Activated CD4-positive, alpha-beta T cell treated with anti-CD3 and anti-CD28 coated beads for 36 hours (primary cell): ENCODE data around the gene AP3D1. TPM values are rescaled to one million over a fixed set of nuclear protein-coding genes. Genes with fewer than 3 reads are reported as not detected.

ENCODE experiments used
- ATAC-seq: fragments of 200-7000 bp; cut with Tn5 transposase; one replicate; pipeline ENCODE4 v1.10.0; 2021; ENCODE audit warnings: mild to moderate bottlenecking, moderate library complexity
- CTCF ChIA-PET: fragments of 350-600 bp; sonication (Branson Sonifier 250); formaldehyde crosslinking; loops from one replicate; lab custom pipeline; 2021; ENCODE audit warnings: antibody characterized with exemption; lab: Charles Lee
- POLR2A ChIA-PET: fragments of 350-600 bp; sonication (Branson Sonifier 250); formaldehyde crosslinking; loops from one replicate; lab custom pipeline; 2021; ENCODE audit warnings: antibody characterized with exemption, inconsistent platforms; lab: Charles Lee
- DNase-seq: peaks from one replicate; pipeline ENCODE4 v3.0.0-alpha.2; 2020
- H3K27ac Mint-ChIP-seq: one replicate; pipeline ENCODE4 v1.8.0; 2021; ENCODE audit warnings: mixed read lengths
- H3K27me3 Mint-ChIP-seq: one replicate; pipeline ENCODE4 v1.8.0; 2021; ENCODE audit warnings: mixed read lengths
- H3K36me3 Mint-ChIP-seq: one replicate; pipeline ENCODE4 v1.8.0; 2021; ENCODE audit warnings: low read depth, mixed read lengths
- H3K4me1 Mint-ChIP-seq: one replicate; pipeline ENCODE4 v1.8.0; 2021; ENCODE audit warnings: mixed read lengths
- H3K4me3 Mint-ChIP-seq: one replicate; pipeline ENCODE4 v1.8.0; 2021; ENCODE audit warnings: mild to moderate bottlenecking, moderate library complexity, mixed read lengths
- H3K9me3 Mint-ChIP-seq: one replicate; pipeline ENCODE4 v1.8.0; 2021; ENCODE audit warnings: low read depth, mixed read lengths
- intact Hi-C, 2 experiments: fragments of 100-400 bp; cut with DNase I in 1 of 2; cut with micrococcal nuclease in 1 of 2; formaldehyde crosslinking; loops; one replicate each; pipeline versions ENCODE4 v1.14.2 to v1.15.1; 2022 to 2024; cut with DNase I, micrococcal nuclease
- total RNA-seq, 2 experiments: library from RNA; stranded (reverse); gene quantifications; one replicate each; pipeline ENCODE4 v1.2.3, GENCODE V29; 2021

Gene AP3D1
- total RNA-seq, 2 experiments from 2014 or later: 82.7 to 105 TPM

DNA sequence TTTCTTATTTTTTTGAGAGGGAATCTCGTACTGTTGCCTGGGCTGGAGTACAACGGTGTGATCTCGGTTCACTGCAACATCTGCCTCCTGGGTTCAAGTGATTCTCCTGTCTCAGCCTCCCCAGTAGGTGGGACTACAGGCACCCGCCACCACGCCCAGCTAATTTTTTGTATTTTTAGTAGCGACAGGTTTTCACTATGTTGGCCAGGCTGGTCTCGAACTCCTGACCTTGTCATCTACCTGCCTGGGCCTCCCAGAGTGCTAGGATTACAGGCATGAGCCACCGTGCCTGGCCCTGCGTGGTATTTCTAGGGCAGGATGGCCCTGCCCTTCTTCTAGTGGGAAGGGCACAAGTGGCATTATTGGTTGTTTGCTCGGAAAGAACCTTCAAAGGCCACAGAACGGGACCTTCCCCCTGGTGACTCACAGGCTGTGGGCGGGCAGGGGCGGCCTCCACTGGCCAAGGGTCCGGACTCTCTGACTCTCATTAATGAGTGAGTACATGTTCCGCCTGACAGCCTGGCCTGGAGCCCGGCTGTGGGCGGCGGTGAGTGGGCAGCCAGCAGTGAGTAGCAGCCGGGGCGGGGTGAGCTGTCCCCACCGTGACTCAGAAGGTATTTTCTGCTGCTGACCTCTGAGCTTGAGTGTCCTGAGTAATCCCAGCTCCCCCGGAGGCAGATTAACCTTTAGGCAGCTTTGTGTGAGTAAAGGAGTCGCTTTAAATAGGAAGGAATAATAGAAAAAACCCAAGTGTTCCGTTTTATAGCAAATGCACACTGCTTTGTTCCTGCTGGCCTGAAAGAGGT, 17.5 kb upstream of the AP3D1 start:
- Mint-ChIP-seq H3K9me3 (no peaks in the 10 kb centered on the region), H3K27me3 (no peaks in the 10 kb centered on the region), H3K4me1 (peaks cover 71% of the 10 kb centered on the region), H3K36me3 (peaks cover 24% of the 10 kb centered on the region), H3K4me3 (peak overlapping the region; percentile 43), H3K27ac (peak overlapping the region; percentile 72)
- intact Hi-C loops: loop anchor here in 1 of 2 experiments (10.0 kb wide), 1 partner anchor 616 kb away; the partner anchor contains the start of genes SGTA and THOP1
- ATAC-seq (peak; percentile 53), DNase-seq (peak; percentile 90)
- ChIA-PET POLR2A (interaction anchor here (0.5 kb wide), 1 partner anchor 21 kb away, joined by 6 read pairs; no protein-coding TSS in a partner anchor), CTCF (interaction anchor here (1.0 to 1.5 kb wide), 3 partner anchors 9 to 105 kb away, joined by 3 to 5 read pairs (median 4); no protein-coding TSS in a partner anchor)

- ChIA-PET CTCF (interaction anchor here (0.8 kb wide), 1 partner anchor 224 kb away, joined by 3 read pairs; no protein-coding TSS in a partner anchor), POLR2A (no interaction called here)
- Mint-ChIP-seq H3K36me3 (peaks cover 20% of the 10 kb centered on the region), H3K27me3 (no peaks in the 10 kb centered on the region), H3K9me3 (no peaks in the 10 kb centered on the region), H3K4me1 (peaks cover 66% of the 10 kb centered on the region), H3K4me3 (peak overlapping the region; percentile 43), H3K27ac (peak overlapping the region; percentile 72)
- intact Hi-C loops: loop anchor here in 1 of 2 experiments (10.0 kb wide), 1 partner anchor 617 kb away; the partner anchor contains the start of genes SGTA and THOP1
- peak; percentile 28 for DNase-seq
- ATAC-seq: no peak
Observed at GRCh38 chr19:2167896-2168618, 16.7 kb upstream of the AP3D1 start.

DNA sequence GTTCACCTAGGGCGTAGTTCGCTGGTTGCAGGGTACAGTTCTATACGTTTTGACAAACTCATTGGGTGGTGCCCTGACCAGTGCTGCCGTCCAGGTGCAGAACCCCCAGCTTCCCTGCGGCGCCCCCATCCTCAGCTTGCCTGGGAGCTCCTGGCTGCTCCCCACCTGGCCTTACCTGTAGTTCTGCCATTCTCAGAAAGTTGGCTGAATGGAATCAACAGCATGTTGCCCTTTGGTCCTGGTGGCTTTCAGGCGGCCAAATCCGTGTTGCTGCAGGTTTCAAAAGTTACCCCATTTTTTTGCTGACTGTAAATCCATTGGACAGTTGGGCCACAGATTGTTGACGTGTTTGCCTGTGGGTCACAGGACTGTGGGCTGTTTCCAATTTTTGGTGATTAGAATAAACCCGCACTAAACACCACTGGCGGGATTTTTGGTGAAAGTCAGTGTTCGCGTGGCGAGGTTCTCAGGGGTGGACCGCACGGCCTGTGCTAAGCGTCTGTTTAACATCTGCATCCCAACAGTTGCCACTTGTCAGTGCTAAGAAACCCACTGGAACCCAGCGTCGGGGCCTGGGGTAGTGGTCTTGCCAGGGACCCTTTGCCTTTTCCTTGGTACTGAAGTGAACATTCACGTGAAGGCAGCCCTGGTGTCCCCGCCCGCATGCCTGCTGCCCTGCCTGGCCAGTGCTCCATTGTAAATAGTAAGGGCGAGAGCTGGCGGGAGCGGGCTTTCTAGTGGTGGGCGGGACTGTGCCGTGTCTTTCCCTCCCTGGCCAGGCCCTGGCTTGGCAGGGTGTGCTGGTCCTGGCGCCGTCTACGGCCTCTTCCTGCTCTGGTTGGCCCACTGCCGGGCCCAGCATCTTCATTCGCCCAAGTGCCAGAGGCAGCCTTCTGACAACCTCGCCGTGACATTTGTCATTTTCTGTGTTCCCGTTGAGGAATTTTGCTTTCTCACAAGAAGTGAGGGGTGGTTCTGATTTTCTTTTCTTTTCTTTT, 15.7 kb upstream of the AP3D1 start:
- Mint-ChIP-seq H3K9me3 (no peaks in the 10 kb centered on the region), H3K4me3 (peak overlapping the region; percentile 26), H3K27ac (peak overlapping the region; percentile 31), H3K27me3 (no peaks in the 10 kb centered on the region), H3K4me1 (peaks cover 58% of the 10 kb centered on the region), H3K36me3 (peaks cover 16% of the 10 kb centered on the region)
- DNase-seq (no peak), ATAC-seq (no peak)
- intact Hi-C loops: loop anchor here in 1 of 2 experiments (10.0 kb wide), 1 partner anchor 618 kb away; the partner anchor contains the start of genes SGTA and THOP1
- CTCF ChIA-PET: no interaction called here
- POLR2A ChIA-PET: no interaction called here

- ChIA-PET CTCF (interaction anchor here (0.7 kb wide), 1 partner anchor 7 kb away, joined by 4 read pairs; no protein-coding TSS in a partner anchor), POLR2A (no interaction called here)
- H3K27ac Mint-ChIP-seq: peak overlapping the region; percentile 92
- no peaks in the 10 kb centered on the region for H3K9me3 Mint-ChIP-seq
- no peaks in the 10 kb centered on the region for H3K27me3 Mint-ChIP-seq
- intact Hi-C loops: loop anchor here in 1 of 2 experiments (5.0 to 10.0 kb wide), 2 partner anchors 313 to 620 kb away; partner anchors contain the start of genes GADD45B, SGTA and THOP1
- H3K4me1 Mint-ChIP-seq: peaks cover 32% of the 10 kb centered on the region
- peak overlapping the region; percentile 95 for H3K4me3 Mint-ChIP-seq
- ATAC-seq (peak; percentile 5), DNase-seq (peak; percentile 73)
- peaks cover 16% of the 10 kb centered on the region for H3K36me3 Mint-ChIP-seq
Observed at GRCh38 chr19:2164020-2164998, 12.9 kb upstream of the AP3D1 start.

GRCh38 chr19:2160379-2160778, 9.0 kb upstream of the AP3D1 start:
- CTCF ChIA-PET: no interaction called here

GRCh38 chr19:2157452-2157851, 6.1 kb upstream of the AP3D1 start:
- no peak for DNase-seq
- H3K27ac Mint-ChIP-seq: no peak overlapping the region

More at GRCh38 chr19:2160379-2160778, 9.0 kb upstream of the AP3D1 start:
- Mint-ChIP-seq H3K27ac (no peak overlapping the region), H3K4me3 (no peak overlapping the region), H3K4me1 (peaks cover 5% of the 10 kb centered on the region), H3K36me3 (peaks cover 2% of the 10 kb centered on the region), H3K27me3 (no peaks in the 10 kb centered on the region), H3K9me3 (no peaks in the 10 kb centered on the region)
- intact Hi-C loops: loop anchor here in 1 of 2 experiments (5.0 to 10.0 kb wide), 2 partner anchors 317 to 624 kb away; partner anchors contain the start of genes GADD45B, SGTA and THOP1
- no peak for DNase-seq
- ATAC-seq: no peak
- POLR2A ChIA-PET: no interaction called here

DNA sequence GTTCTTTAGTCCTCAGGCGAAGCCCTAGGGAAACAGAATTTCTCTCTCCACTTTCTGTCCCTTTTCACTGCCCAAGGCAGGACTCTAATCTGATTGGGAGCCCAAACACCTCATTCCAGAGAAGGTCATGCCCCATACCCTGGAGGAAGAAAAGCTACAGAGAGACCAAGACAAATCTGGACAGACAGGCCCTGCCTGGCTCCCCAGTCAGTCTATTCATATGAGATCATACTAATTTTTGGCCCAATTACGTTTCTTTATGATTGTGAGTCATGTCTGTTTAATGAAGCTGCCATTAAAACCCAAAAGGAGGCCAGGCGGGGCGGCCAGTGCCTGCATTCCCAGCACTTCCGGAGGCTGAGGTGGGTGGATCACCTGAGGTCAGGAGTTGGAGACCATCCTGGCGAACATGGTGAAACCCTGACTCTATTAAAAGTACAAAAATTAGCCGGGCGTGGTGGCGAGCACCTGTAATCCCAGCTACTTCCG, 3.3 kb upstream of the AP3D1 start:
- ChIA-PET POLR2A (interaction anchor here (1.4 kb wide), 1 partner anchor 17 kb away, joined by 4 read pairs; no protein-coding TSS in a partner anchor), CTCF (interaction anchor here (1.5 kb wide), 1 partner anchor 136 kb away, joined by 4 read pairs; no protein-coding TSS in a partner anchor)
- H3K36me3 Mint-ChIP-seq: peaks cover 3% of the 10 kb centered on the region
- H3K4me1 Mint-ChIP-seq: peaks cover 20% of the 10 kb centered on the region
- H3K4me3 Mint-ChIP-seq: no peak overlapping the region
- no peak for DNase-seq
- no peaks in the 10 kb centered on the region for H3K9me3 Mint-ChIP-seq
- no peak for ATAC-seq
- intact Hi-C loops: loop anchor here (5.0 to 10.0 kb wide), 5 partner anchors 117 to 460 kb away; no protein-coding TSS in a partner anchor
- H3K27me3 Mint-ChIP-seq: no peaks in the 10 kb centered on the region
- H3K27ac Mint-ChIP-seq: no peak overlapping the region

More at GRCh38 chr19:2157452-2157851, 6.1 kb upstream of the AP3D1 start:
- intact Hi-C loops: loop anchor here (2.0 to 10.0 kb wide), 4 partner anchors 13 to 457 kb away; no protein-coding TSS in a partner anchor
- H3K4me1 Mint-ChIP-seq: peaks cover 5% of the 10 kb centered on the region
- ChIA-PET CTCF (interaction anchor here (0.6 to 1.2 kb wide), 3 partner anchors 12 to 77 kb away, joined by 3 to 5 read pairs (median 3); no protein-coding TSS in a partner anchor), POLR2A (no interaction called here)
- H3K36me3 Mint-ChIP-seq: no peaks in the 10 kb centered on the region
- no peak for ATAC-seq
- H3K9me3 Mint-ChIP-seq: no peaks in the 10 kb centered on the region
- no peaks in the 10 kb centered on the region for H3K27me3 Mint-ChIP-seq
- no peak overlapping the region for H3K4me3 Mint-ChIP-seq

DNA sequence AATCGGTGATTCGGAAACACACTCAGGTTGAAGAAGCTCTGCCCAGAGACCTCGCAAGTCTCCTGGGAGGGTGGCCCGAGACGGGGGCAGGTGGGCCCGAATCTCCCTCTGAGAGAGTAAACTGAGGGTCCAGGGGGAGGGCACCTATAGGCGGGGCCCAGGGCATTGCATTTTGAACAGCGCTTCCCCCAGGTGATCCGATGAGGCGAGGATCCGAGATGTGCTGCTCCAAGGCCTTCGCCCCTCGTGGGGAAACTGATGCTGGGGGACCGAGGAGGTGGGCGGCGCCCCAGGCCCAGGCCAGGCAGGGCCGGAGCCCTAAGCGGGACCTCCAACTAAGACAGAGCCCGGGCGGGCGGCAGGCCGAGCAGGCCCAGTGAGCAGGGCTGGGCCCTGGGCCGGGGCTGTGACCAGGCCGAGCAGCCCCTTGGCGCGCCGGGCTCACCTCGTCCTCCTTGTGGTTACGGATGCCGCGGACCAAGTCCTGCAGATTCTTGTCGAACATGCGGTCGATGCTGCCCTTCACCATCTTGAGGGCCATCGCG, 500 bp downstream of the AP3D1 start:
- ChIA-PET POLR2A (no interaction called here), CTCF (no interaction called here)
- H3K36me3 Mint-ChIP-seq: peaks cover 14% of the 10 kb centered on the region
- H3K27me3 Mint-ChIP-seq: no peaks in the 10 kb centered on the region
- peaks cover 43% of the 10 kb centered on the region for H3K4me1 Mint-ChIP-seq
- no peak overlapping the region for H3K27ac Mint-ChIP-seq
- no peak for DNase-seq
- intact Hi-C loops: loop anchor here (1.0 to 10.0 kb wide), 18 partner anchors 12 to 464 kb away; partner anchors contain the start of genes IZUMO4 (in 2 of the 2), MOB3A (in 2 of the 2), PLEKHJ1 (in 2 of the 2) and SF3A2 (in 2 of the 2)
- no peak for ATAC-seq
- peak overlapping the region; percentile 81 for H3K4me3 Mint-ChIP-seq
- no peaks in the 10 kb centered on the region for H3K9me3 Mint-ChIP-seq
